Effector CD4-positive, alpha-beta T cell (primary cell): Measurements from ENCODE around the gene MON2.
"Not testable (repeated sequence)": the region's sequence is repeated elsewhere in the genome, so short reads cannot be mapped to it uniquely, and the experiment has no call there.

Source experiments
- DNase-seq: peaks from one replicate; pipeline ENCODE4 v3.0.0-alpha.2; 2020

Gene MON2

GRCh38 chr12:62471734-62472133 is 5.1 kb downstream of the MON2 start:
- no peak for DNase-seq

GRCh38 chr12:62472472-62472871 is 5.8 kb downstream of the MON2 start:
- no peak for DNase-seq

- DNase-seq: no peak
Measured at GRCh38 chr12:62481843-62482540, 15.4 kb downstream of the MON2 start.

- no peak for DNase-seq
Measured at GRCh38 chr12:62482769-62483168, 16.1 kb downstream of the MON2 start.

- DNase-seq: no peak
Measured at GRCh38 chr12:62484233-62484632, 17.6 kb downstream of the MON2 start.

GRCh38 chr12:62505786-62506185 is 39.2 kb downstream of the MON2 start:
- no peak for DNase-seq

GRCh38 chr12:62512901-62513300 is 46.3 kb downstream of the MON2 start:
- DNase-seq: no peak

GRCh38 chr12:62514080-62514479 is 47.5 kb downstream of the MON2 start:
- not testable (repeated sequence) for DNase-seq

- DNase-seq: no peak
Measured at GRCh38 chr12:62516927-62517326, 50.3 kb downstream of the MON2 start.

GRCh38 chr12:62517887-62518286 is 51.3 kb downstream of the MON2 start:
- DNase-seq: no peak

GRCh38 chr12:62519043-62519442 is 52.4 kb downstream of the MON2 start:
- DNase-seq: no peak

- no peak for DNase-seq
Measured at GRCh38 chr12:62520361-62520760, 53.7 kb downstream of the MON2 start.

GRCh38 chr12:62522984-62523383 is 56.4 kb downstream of the MON2 start:
- DNase-seq: no peak

- no peak for DNase-seq
Measured at GRCh38 chr12:62523619-62524018, 57.0 kb downstream of the MON2 start.

GRCh38 chr12:62525271-62525670 is 58.6 kb downstream of the MON2 start:
- DNase-seq: no peak

GRCh38 chr12:62530596-62530995 is 64.0 kb downstream of the MON2 start:
- DNase-seq: no peak

- DNase-seq: no peak
Measured at GRCh38 chr12:62532333-62532732, 65.7 kb downstream of the MON2 start.

- DNase-seq: no peak
Measured at GRCh38 chr12:62533087-62533754, 66.6 kb downstream of the MON2 start.

GRCh38 chr12:62533755-62534107 is 67.1 kb downstream of the MON2 start:
- DNase-seq: no peak

- no peak for DNase-seq
Measured at GRCh38 chr12:62536546-62536945, 69.9 kb downstream of the MON2 start.

- DNase-seq: no peak
Measured at GRCh38 chr12:62537551-62537950, 70.9 kb downstream of the MON2 start.

GRCh38 chr12:62540354-62540753 is 73.7 kb downstream of the MON2 start:
- no peak for DNase-seq

GRCh38 chr12:62542814-62543213 is 76.2 kb downstream of the MON2 start:
- DNase-seq: no peak

- no peak for DNase-seq
Measured at GRCh38 chr12:62543324-62543723, 76.7 kb downstream of the MON2 start.

- DNase-seq: no peak
Measured at GRCh38 chr12:62543741-62544140, 77.1 kb downstream of the MON2 start.
